Measurements from ENCODE around the gene SLC7A6.
A peak's percentile ranks its signal among the peaks of the same experiment; 100 is the strongest.

The SLC7A6 gene

GRCh38 chr16:68257906-68258800 lies 6.2 kb upstream of the SLC7A6 start:
- no peak for DNase-seq

GRCh38 chr16:68259007-68259825 lies 5.1 kb upstream of the SLC7A6 start:
- no peak for DNase-seq

DNA sequence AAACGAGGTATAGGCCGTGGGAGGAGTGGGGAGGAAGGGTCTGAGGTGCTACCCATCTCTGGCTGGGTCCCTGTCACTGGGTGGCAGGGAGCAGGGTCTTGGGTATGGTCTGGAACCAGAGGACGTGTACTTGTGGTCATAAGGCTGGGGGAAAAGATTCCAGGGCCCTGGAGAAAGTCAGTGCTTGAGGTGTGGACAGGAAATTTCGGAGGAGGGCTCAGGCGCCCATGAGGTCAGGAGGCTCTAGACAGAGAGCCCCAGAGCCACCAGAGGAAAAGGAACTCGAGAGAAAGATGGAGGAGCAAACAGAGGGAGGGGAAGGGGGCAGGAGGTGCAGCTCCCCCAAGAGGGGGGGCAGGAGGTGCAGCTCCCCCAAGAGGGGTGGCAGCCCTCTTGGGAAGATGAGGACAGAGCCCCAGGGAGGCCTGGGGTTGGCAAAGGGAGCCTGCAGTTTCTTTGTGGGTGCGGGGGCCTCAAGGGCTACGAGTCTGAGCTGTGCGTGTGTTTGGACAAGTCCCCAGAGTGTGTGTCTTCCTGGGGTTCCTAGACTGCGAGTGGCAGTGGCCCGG lies 683 bp upstream of the SLC7A6 start:
- no peak for DNase-seq

DNA sequence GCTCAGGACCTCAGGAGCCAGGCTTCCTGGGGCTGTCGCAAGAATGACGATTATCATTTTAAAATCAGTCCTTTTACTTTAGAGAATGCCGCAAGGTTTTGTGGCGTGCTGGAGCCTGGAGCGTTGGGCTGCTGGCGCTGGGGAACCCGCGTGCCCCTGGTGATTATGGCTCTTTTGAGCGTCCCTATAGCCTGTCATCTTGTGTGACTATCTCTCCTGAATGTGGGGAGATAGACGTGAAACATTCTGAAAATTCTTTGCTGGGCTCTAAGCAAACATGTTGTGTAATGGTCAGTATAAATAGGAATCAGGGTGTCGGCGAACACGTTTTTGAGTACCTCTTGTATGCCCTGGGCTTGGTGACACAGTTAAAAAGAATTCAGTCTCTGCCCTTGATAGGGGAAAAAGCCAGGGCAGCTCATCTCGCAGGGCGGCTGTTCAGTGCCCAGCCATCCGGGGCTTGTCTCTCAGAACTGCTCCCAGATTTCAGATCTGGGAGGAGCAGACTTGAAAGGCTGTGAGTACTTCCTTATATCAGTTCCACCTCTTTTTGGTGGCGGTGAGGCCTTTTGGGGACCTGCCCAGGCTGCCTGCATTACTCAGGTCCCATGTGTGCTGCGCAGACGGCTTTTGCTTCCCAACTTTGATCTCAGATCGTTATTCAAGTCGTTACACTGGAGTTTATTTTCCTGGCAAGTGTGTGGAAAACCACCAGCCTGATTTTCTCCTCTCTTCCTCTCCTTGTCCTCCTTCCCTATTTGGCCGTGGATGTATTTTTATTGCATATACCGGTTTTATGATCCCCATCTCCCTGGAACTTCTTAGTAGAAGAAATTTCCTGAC lies 973 bp downstream of the SLC7A6 start:
- DNase-seq: peak; percentile 55

- peak; percentile 63 for DNase-seq
Measured at GRCh38 chr16:68267612-68268405, 3.5 kb downstream of the SLC7A6 start.

GRCh38 chr16:68269793-68270192 lies 5.5 kb downstream of the SLC7A6 start:
- no peak for DNase-seq

GRCh38 chr16:68270353-68270752 lies 6.0 kb downstream of the SLC7A6 start:
- DNase-seq: no peak

- peak; percentile 84 for DNase-seq
Measured at GRCh38 chr16:68272507-68273209, 8.3 kb downstream of the SLC7A6 start.

- no peak for DNase-seq
Measured at GRCh38 chr16:68273459-68273858, 9.1 kb downstream of the SLC7A6 start.

GRCh38 chr16:68273896-68274295 lies 9.6 kb downstream of the SLC7A6 start:
- no peak for DNase-seq

- DNase-seq: peak; percentile 18
Measured at GRCh38 chr16:68274441-68274840, 10.1 kb downstream of the SLC7A6 start.

GRCh38 chr16:68275611-68276191 lies 11.4 kb downstream of the SLC7A6 start:
- DNase-seq: peak; percentile 71

DNA sequence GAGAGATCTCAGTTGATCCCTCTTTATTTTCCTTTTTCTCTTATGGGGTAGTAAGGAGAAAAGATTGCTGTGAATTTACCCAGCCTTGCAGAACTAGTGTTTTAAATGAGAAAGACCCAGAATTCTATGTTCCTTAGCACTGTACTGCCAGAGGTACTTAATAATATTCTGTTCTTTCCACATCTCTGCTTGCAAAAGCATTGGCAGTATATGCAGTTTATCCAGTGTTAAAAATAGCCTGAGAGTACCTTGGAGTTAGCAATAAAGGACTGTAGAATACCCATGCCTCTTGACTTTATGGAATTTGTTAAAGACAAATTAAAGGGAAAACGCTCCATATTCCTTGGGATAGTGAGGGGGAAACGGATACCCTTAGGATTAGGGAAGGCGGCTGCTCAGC lies 11.9 kb downstream of the SLC7A6 start:
- no peak for DNase-seq

- DNase-seq: no peak
Measured at GRCh38 chr16:68279726-68280558, 15.6 kb downstream of the SLC7A6 start.

DNA sequence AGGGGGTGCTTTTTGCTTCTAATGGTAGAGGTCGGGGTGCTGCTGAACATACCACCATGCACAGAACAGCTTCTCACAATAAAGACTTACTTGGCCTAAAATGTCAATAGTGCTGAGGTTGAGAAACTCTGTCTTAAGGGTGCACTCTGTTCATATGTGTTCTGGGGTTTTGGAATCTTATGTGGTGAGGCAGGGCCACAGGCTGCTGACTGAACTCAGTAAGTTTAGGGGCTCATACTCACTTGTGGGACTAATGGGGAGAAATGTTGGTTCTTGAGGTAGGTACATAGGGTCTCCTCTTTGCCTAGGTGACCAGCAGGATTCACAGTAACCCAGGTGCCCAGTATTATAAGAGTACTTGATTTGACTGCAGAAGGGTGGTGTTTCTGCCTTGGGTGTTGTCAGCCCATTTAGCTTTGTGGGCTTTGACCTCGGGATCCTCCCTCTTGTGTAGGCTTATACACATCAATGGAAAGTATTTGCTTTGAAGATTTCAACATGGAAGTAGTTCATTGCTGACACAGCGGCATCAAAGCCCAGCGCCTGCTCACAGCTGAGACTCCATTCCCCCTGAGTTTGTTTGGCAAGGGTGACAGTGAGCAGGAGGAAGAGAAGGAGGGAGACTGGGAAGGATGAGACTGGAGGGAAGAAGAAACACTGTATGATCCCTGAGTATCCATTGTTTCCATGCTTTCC lies 17.2 kb downstream of the SLC7A6 start:
- no peak for DNase-seq

GRCh38 chr16:68282064-68282452 lies 17.7 kb downstream of the SLC7A6 start:
- no peak for DNase-seq

- no peak for DNase-seq
Measured at GRCh38 chr16:68283346-68283745, 19.0 kb downstream of the SLC7A6 start.

DNA sequence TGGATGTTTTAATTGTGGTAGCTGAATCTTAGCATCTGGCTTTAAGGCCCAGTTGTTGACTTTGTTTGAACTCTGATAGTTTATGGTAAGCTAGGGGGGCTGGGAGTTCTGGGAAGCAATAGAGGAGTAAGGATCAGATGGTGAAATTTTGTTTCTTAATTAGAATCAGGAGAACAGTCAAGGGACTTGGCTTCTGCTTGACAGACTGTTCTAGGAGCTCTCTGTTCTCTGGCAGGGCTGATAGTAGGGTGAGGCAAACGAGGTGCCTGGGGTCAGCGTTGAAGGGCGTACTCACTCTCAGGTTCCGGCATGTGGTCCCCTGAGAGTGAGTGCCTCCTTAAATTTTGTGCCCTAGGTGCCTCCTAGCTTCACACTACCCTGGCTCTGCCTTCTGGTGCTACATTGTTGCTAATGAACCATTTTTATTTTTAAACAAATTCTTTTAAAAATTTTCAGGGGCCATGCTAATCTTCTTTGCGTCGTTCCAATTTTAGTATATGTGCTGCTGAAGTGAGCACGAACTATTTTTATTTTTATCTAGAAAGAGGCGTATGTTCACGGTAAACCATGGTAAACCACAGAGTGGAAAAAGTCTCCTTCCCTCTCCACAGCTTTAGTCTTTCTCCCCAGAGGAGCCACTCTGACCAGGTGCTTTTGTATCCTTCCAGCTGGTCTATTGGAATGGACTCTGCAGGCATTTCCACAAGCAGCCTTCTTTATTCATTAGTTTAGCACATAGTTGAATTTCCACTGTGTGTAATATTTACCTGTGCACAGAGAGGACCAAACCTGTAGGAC lies 19.7 kb downstream of the SLC7A6 start:
- DNase-seq: no peak
